SH-SY5Y (cell line): ENCODE measurements around the gene TOMM40L.

Experiments used
- GATA2 ChIP-seq: IDR thresholded peaks from 2 replicates; pipeline ENCODE4 v1.6.1; 2011; ENCODE audit warnings: mild to moderate bottlenecking, low read depth, low read length
- GATA3 ChIP-seq: IDR thresholded peaks from 2 replicates; pipeline ENCODE4 v1.6.1; 2011; ENCODE audit warnings: low read depth, mild to moderate bottlenecking, low read length, moderate library complexity

The TOMM40L gene

DNA sequence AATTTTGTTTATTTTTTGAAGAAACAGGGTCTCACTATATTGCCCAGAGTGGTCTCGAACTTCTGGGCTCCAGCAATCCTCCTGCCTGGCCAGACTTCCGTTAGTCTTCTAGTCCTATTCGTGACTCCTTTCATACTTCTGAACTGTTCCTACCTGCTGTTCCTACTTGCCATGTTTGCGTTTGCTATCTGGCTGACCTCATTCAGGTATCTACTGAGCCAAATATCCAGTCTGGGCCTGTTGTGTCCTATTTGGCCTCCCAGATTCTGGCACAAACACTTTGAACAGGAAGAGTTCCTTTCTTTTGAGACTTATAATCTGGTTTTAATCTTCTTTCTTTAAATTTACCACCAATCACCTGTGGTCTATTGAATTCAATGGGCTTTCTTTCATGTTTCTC lies 19.0 kb downstream of the TOMM40L start:
- TF ChIP-seq GATA2, result no peak

DNA sequence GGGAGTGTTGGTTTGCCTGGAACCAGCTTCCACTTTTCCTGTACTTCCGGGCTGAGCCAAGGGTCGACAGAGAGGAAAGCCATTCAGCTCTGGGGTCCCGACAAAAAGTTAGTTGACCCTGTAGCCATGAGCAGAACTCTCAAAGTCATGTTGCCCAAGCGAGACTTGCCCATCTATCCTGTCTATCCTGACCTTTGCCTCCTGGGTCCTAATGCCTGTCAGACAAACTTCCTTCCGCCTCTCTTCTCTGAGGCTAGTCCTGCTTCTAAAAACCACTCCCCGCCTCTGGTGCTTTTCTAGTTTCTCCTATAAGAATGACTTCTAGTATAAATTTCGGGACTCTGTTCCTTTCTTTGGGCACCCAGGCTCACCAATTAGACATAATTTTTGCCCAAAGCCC lies 25.0 kb downstream of the TOMM40L start:
- no peak for TF ChIP-seq GATA2
- no peak for TF ChIP-seq GATA3

DNA sequence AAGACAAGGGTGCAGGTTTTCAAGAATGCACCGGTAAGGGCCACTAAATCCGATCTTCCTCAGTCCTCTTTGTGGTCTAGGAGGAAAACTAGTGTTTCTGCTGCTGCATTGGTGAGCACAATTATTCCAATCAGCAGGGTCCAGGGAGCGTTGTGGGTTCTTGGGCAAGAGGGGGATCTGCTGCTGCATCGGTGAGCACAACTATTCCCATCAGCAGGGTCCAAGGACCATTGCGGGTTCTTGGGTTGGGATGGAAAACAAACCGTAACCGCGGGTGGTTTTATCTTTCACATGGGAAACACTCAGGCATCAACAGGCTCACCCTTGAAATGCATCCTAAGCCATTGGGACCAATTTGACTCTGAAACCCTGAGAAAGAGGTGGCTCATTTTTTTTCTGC lies 25.7 kb downstream of the TOMM40L start:
- TF ChIP-seq GATA3 (no peak), GATA2 (no peak)

DNA sequence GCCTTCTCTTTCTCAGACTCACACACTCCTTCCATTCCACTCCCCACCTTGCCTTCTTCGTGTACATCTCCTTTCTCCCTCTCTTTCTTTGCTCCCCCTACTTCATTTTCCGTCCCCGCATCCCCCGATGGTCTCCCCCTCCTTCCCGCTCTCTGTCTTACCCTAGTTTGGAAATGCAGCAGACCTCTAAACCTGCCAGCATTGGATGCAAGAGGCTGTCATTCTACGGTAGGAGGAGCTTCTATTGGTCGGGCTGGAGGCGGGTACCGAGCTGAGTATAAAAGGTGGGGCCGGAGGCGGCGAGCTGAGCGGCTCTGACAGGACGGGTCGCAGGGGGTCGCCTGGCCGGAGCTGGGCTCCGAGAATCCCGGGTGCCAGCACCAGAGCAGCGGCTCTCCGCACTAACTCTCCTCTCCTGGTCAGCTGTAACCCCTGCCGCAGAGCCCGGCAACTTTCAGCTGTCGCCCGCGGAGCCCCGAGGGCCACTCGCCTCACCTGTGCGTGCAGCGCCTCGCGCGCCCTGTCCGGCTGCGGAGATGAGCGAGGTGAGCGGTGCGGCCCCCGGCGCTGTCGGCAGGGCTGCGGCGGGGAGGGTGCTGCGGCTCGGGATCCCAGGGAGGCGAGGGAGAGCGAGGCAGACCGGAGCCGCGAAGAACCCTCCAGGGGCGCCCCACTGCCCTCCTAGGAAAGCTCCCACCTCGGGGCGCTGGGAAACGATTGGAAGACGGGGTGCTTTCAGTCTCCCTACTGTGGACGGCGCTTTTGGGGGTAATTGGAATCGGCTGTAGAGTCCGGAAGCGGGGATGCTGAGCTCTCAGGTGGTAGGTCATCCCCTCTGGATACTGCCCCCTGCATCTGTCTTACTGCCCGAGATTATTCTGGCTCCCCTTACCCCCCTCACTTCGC lies 32.8 kb downstream of the TOMM40L start, which contains the start of gene PCP4L1:
TSS of gene PCP4L1 (plus strand) at position 307 of the 906 bp plus-strand sequence. CDS start at position 537, 230 bp downstream.
- TF ChIP-seq GATA3, result no peak

DNA sequence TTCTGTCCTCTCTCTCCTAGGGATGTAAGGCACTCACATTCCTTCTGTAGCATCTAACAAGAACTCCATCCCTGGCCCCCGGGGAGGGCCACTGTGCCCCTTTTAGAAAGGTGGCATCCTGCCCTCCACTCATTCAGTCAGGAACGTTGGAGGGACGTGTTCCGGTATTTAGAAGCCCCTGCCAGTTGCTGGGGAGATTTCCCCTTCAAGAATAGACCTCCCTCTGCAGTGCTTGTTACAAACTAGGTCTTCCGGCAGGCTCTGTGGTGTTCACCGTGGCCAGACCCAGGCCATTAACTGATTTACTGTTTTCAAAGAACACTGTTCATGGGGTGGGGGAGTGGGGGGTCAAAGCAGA lies 33.5 kb downstream of the TOMM40L start:
- TF ChIP-seq GATA2 (no peak), GATA3 (no peak)

DNA sequence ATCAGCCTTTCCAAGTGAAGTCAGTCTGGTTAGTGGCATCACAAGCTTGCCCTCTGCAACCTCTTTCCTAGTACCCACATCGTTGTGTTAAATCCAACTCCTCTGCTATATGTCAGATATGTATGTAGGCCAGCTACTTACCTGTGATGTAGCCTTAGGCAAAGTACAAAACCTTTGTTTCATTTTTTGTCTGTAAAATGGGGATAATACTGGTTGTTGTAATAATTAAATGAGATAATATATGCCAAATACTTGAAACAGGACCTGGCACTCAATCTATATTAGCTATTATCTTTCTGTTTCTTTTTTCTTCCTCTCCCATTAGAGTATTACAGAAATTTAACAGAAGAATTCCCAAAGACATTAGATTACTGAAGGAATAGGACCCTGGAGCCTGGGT lies 33.9 kb downstream of the TOMM40L start:
- TF ChIP-seq GATA2, result no peak
- no peak for TF ChIP-seq GATA3

DNA sequence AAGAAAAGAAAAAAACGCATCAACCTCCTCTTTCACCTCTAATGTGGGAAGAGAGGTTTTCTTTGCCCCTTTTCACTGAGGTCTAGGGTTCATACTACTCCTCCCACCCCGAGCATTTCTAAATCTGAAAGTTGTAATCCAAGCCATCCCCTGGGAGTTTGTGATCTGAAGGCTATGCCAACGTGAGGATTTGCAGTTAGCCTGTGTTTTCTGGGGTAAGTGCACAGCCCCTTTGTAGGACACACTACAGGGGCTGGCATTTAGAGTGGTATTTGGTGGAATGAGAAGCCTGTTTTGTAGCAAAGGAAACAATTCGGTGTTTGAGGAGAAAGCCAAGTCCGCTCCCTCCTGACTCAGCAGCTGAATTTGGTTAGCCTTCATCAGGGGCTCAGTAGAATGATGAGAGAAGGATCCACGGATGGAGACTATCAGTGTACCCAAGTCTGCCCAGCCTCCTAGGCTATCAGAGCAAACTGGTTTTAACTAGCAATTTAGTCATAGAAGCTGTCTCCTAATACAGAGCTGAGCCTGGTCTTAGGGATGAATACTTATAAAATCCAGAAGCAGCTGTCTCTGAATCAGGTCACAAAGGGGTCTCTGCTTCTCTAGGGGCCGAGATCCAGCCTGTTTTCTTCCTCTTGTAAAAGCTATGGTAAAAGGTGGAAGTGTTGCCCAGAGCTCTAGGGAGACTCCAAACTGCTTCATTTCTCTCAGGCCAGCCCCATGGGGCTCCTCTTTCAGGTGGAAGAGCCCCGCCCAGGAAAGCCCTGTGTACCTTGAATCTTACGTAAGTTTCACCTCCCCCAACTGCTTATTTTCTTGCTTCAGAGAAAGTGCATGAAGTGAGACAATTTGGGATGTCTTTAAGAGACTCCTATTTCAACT lies 34.8 kb downstream of the TOMM40L start:
- no peak for TF ChIP-seq GATA3
- no peak for TF ChIP-seq GATA2

DNA sequence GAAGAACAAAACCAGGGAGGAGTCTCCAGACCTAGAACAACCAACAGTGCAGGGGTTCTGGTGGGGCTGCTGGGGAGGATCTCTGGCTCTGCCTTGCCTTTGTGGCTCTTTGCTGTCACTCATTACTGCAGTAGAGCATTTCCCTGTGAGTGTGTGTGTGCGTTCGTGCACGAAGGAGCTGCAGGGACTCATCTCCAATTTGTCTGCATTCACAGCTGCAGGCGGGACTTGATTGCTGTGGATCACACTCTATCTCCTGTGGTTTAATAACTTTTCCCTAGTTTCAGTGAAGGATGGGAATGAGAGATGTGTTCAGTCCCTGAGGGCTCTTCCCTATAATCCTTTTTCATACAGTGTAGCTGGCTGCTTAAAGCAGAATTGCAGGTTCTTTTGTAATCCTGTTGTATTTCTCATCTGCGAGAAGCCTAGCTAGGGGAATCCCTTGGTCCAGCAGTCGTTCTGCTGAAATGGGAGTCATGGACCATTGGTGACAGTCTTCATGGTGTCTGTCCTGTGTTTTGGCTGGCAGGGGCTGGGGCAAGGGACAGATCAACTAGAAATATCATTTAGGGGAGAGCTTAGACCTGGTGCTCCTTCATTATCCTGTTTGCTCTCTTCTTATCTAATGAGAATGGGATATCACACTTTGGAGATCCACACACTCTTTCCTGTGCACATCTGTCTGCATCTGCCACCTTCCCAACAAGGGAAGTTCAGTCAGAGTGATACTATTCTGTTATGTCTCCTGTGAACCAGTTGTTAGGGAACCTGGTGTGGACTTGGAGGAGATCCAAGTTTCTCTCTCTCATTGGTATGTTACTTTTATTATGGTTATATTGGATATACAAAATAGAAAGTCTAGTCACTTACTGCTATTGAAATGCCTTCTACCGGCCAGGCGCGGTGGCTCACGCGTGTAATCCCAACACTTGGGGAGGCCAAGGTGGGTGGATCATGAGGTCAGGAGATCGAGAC lies 35.7 kb downstream of the TOMM40L start:
- no peak for TF ChIP-seq GATA2
- no peak for TF ChIP-seq GATA3

DNA sequence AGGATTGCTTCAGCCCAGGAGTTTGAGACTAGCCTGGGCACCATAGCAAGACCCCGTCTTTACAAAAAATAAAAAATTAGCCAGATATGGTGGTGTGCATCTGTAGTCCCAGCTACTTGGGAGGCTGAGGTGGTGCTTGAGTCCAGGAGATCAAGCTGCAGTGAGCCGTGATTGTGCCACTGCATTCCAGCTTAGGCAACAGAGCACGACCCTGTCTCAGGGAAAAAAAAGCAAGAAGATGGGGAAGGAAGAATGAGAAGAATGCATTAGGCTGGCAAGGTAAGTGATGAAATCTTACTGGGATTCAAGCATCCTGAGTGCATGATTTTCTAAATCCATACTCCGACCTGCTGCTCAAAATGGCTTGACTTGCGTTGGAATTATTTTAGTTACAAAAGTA lies 39.4 kb downstream of the TOMM40L start:
- TF ChIP-seq GATA3 (no peak), GATA2 (no peak)

DNA sequence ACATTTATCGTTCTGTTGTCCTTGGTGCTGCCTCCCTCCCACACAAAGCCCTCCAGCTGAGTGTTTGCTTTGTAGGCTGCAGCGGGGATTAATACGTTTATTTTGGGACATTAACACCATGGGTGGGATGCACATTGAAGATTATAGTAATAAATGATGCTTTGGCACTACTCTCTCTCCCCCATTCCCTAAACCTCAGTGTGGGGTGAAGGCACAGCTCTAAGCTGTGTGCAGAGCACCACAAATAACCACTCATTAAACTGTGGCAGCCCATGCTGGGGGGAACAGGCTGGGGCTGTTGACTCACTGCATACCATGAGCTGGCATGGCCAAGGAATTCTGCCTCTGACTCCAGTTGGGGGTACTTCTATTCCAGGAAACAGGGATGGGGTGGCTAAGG lies 40.3 kb downstream of the TOMM40L start:
- no peak for TF ChIP-seq GATA2
- TF ChIP-seq GATA3, result no peak

DNA sequence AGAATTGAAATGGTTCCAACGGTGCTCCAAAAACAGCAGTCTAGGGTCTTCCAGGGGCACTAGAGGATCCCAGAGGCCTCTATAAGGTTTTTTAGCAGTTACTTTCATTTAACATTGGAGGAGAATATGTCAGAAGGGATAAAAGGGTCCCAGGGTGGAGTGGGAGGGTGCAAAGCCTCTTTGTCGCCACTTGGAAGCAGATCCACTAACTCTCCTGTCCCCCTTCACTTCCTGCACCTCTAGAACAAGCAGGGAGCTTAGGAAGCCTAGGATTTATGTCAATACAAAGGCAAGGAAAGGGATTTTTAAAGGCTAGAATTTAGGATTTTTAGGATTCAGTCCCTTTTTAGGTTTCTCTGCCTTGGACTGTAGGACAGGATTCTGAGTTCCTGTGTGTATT lies 41.0 kb downstream of the TOMM40L start:
- TF ChIP-seq GATA2 (no peak), GATA3 (no peak)

DNA sequence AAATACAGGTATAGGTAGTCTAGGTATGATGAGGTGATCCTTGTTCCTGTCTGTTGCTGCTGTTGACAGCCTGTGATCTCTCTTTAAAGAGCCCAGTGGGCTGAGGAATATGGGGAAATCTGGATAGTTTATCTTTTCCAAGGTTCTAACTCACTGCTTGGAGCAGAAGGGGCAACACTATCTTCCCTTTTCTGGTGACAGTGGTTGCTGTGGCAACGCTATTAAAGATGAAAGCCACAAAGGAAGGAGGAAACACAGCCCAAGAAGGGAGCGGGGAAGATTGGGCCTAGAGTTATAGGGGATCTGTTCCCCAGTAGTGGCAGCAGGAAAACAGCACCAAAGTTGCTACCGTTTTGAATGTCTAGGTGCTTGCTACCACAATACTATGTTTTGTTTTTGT lies 41.5 kb downstream of the TOMM40L start:
- no peak for TF ChIP-seq GATA2
- TF ChIP-seq GATA3, result no peak

DNA sequence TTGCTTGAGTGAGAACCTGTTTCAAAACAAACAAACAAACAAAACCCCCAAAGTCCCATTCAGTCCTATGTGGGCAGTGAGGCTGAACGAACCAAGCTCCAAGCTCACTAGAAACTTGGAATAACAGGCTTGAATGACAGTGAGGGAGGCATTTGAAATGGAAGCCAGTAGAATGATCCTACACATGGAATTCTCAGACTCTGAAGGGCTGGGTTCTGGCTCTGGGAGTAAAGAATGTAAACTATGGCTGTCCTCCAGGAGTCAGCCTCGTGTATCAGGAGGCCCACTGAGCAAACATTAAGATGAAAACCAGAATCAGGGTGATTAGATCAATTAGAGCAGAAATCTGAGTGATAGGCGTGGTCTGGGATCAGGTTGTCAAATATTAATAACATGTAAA lies 47.5 kb downstream of the TOMM40L start:
- TF ChIP-seq GATA3 (no peak), GATA2 (no peak)

DNA sequence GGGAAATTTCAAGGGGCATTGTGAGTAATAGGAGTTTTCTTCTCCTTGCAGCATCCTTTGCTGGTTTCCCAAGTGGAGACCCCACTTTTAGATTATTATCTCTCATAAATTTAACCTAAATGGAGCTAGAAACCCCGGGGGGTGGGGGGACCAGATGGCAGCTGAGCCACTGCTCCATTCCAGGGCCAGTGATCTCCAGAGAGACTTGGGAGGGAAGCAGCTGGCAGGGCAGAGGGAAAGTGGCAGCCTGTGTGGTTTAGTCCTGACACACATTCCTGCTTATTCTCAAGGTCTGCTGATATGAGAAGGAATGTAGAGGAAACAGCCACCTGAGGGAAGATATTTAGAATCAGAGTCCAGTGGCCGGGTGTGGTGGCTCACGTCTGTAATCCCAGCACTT lies 49.0 kb downstream of the TOMM40L start:
- TF ChIP-seq GATA2, result peak; percentile 78
- TF ChIP-seq GATA3, result peak; percentile 32; the same call in 1 of the 2 replicates
